NCI-H82 (cell line): ENCODE data around the gene MYRF.

Experiments used
- DNase-seq: peaks from one replicate; lab custom pipeline; 2025; lab: John Stamatoyannopoulos, UW

MYRF gene

GRCh38 chr11:61776561-61777075 lies 24.2 kb downstream of the MYRF start:
- DNase-seq: peak; percentile 73

GRCh38 chr11:61777234-61778090 lies 25.0 kb downstream of the MYRF start:
- peak; percentile 33 for DNase-seq

GRCh38 chr11:61778357-61778886 lies 26.0 kb downstream of the MYRF start:
- no peak for DNase-seq

- no peak for DNase-seq
Observed at GRCh38 chr11:61778920-61779650, 26.6 kb downstream of the MYRF start.

- DNase-seq: no peak
Observed at GRCh38 chr11:61779666-61780525, 27.5 kb downstream of the MYRF start.

GRCh38 chr11:61780581-61781162 lies 28.2 kb downstream of the MYRF start:
- no peak for DNase-seq

GRCh38 chr11:61781585-61781984 lies 29.1 kb downstream of the MYRF start:
- no peak for DNase-seq

- DNase-seq: no peak
Observed at GRCh38 chr11:61782299-61782698, 29.9 kb downstream of the MYRF start.

GRCh38 chr11:61782841-61783240 lies 30.4 kb downstream of the MYRF start:
- DNase-seq: no peak

- no peak for DNase-seq
Observed at GRCh38 chr11:61783717-61784505, 31.5 kb downstream of the MYRF start.

GRCh38 chr11:61784506-61784805 lies 32.0 kb downstream of the MYRF start:
- DNase-seq: no peak

GRCh38 chr11:61785837-61786402 lies 33.5 kb downstream of the MYRF start:
- DNase-seq: no peak

- DNase-seq: peak; percentile 79
Observed at GRCh38 chr11:61787928-61788491, 35.6 kb downstream of the MYRF start.

GRCh38 chr11:61791737-61792309 lies 39.4 kb downstream of the MYRF start:
- peak; percentile 69 for DNase-seq

GRCh38 chr11:61792310-61793082 lies 40.1 kb downstream of the MYRF start, which contains the start of the genes FEN1 and TMEM258:
Gene FEN1 (plus strand): TSS chr11:61792911. CDS start chr11:61795362, 2,451 bp downstream.
Gene TMEM258 (minus strand): TSS chr11:61792599. CDS start chr11:61792558, 41 bp downstream.
- DNase-seq: peak; percentile 93

GRCh38 chr11:61793083-61793828 lies 40.8 kb downstream of the MYRF start:
- DNase-seq: no peak

GRCh38 chr11:61793829-61794204 lies 41.4 kb downstream of the MYRF start:
- DNase-seq: no peak

GRCh38 chr11:61794579-61794978 lies 42.1 kb downstream of the MYRF start:
- no peak for DNase-seq
